NCI-H128 (cell line): Measurements from ENCODE around the gene GLRA2.
A peak's percentile ranks its signal among the peaks of the same experiment; 100 is the strongest.

Experiments
- DNase-seq: peaks from one replicate; lab custom pipeline; 2025; ENCODE audit not compliant: unreplicated experiment; lab: John Stamatoyannopoulos, UW

GLRA2 gene

GRCh38 chrX:14529290-14529989 is at the start of gene GLRA2:
TSS of gene GLRA2 (plus strand) at chrX:14529536. CDS start at chrX:14530058, 522 bp downstream.
- no peak for DNase-seq

DNA sequence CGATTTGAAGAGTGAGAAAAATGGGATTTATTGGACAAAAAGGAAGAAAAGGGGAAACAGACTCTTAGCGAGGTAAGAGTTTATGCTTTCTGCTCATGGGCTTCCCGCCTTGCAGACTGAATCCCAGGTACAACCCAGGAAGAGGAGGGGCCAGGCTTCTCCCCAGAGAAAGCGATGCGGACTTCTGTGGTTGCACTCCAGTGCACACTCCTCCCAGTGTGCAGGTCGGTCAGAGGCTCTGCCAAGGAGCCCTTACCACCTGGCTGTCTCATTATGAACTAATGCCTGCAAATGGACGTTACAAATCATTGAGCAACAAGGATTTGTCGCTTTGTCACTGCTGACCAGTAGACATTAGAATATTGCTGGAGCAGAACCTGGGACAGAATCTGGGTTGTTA is 39.9 kb upstream of the GLRA2 start:
- no peak for DNase-seq

GRCh38 chrX:14491689-14492088 is 37.6 kb upstream of the GLRA2 start:
- DNase-seq, result no peak

GRCh38 chrX:14496674-14497073 is 32.7 kb upstream of the GLRA2 start:
- DNase-seq, result no peak

GRCh38 chrX:14497184-14497666 is 32.1 kb upstream of the GLRA2 start:
- DNase-seq, result no peak

DNA sequence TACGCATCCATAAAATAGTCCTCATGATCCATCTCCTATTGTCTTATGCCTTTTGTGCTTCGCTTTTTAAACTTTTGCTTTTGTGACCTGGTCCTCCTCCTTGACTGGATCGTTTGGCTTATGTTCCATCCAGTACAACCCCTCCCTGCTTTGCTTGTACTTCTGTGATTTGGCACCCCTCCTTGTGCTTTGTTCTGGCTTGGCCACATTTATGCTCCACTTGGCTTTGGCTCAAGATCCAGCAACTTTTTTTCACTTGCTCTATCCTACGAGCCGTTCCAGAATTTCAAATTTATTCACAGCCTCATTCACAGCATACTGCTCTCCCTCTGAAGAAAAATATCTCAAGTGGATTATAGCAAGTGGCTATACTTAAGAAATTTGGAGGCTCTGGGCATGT is 28.0 kb upstream of the GLRA2 start:
- DNase-seq, result no peak

- no peak for DNase-seq
Observed at GRCh38 chrX:14504960-14505538, 24.3 kb upstream of the GLRA2 start.

GRCh38 chrX:14505648-14506047 is 23.7 kb upstream of the GLRA2 start:
- DNase-seq, result no peak

DNA sequence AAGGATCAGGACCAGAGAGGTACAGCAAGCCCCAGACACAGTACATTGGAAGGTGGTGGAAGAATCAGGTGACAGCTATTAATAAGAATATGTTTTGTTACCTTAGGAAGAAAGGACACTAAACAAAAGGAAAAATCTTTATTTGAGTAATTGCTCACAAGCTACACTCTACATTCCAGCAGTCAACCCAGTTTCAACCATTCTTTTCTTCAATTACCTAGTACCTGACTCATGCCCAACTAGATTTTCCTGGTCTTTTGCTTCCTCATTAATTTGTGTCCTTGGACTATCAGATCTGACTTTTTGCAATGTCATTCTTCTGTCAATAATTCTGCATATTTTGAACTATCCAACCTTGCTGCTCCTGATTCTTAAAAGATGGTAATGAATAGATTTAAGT is 22.5 kb upstream of the GLRA2 start:
- DNase-seq, result no peak

DNA sequence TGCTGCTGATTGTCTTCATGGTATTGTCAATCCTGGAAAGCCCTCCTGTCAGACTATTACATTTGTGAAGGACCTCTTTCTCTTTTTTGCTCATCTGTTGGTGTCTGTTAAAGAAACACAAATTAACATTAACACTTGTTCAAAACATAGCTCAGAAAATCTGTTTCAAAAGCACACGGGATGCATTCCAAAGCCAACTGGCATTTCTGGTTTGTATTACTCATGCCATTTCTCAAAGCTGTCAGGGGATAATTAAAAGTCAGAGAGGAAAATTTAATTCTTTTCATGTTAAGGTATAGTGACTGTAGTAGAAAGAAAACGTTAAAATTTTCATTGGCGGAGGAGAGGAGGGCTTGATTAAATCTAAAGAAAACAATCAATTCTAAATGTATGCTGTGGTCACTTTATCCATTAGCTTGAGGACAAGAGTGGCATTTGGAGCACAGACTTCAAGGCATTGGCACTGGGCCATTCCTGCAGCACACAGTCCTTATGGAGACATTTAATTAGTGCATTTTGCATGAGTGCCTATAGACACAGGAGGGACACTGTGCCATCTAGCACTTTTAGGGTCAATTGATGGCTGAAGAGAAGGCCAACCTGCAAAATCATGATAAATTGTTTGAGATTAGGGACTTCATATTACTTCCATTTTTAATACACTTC is 21.2 kb upstream of the GLRA2 start:
- DNase-seq, result no peak

GRCh38 chrX:14509325-14510057 is 19.8 kb upstream of the GLRA2 start:
- DNase-seq, result no peak

DNA sequence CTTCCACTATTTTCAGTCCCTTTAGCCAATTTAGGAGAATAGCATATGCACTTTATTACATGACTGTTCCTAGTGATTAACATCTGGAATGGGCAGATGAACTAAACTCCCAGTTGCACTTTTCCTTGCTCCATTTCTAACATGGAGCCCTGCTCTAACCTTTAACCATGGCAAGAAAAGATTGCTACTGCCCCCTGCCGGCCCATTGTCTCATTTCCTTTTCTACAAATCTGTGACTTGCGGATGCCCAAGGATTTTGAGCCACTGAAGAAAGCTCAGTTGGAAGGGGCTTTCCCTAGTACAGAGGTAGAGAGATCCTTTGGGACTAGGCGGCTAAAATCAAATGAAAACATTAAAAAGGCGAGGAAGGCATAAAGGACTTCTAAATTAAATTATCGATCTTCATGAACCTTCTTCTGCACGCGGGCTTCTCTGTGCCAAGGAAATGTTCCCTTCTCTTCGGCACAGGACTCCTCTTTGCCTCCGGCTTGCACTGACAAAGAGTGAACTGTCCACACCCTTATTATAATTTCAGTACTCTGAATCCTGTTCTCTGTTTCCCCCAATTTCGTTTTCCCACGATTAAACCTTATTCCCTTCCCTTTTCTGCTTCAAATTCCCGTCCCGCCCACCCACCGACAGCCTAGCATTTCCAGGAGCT is 577 bp upstream of the GLRA2 start:
- peak; percentile 22 for DNase-seq

- no peak for DNase-seq
Observed at GRCh38 chrX:14533867-14534266, 4.5 kb downstream of the GLRA2 start.

DNA sequence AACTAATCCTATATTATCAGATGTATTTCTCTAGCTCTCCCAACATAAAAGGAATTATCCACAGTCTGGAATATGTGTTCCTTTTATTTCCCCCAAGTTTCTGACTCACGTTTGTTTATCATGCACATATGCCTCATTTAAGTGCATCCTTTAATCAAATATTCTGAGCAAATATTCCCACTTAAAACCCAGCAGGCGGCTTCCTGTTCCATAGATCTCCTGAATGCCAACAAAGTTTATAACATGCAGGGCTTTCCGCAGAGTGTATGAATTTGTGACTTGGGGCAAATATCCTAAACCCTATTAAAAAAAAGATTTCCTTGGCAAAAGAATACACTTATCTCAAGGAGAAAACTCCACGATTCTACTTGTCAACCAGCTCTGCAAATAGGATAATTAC is 16.9 kb downstream of the GLRA2 start:
- DNase-seq, result no peak

DNA sequence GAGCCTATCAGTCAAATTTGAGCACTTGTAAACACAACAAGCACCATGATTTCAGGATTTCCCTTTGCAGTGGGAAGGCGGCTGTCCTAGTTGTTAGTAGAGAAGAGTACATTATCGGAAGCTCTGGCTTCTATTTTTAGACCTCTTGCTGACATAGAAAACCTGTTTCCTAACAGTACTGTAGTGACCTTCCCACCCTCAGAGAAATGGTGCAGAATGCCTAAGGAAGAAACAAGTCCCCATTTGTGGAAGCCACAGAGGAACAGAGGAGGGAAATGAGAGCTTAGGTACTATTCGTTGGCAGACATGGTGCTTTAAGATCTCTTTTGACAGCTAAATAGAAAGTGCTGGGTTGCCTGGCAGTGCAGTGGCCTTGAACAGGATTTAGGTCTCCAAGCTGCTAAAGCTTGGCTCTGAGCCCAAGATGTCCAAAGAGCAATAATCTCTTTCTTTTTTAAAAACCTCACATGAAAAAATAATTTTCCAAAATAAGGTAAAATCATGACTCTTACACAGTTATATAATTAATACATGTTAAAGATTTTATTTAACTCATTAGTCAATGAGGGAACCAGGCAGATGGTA is 24.9 kb downstream of the GLRA2 start:
- no peak for DNase-seq

DNA sequence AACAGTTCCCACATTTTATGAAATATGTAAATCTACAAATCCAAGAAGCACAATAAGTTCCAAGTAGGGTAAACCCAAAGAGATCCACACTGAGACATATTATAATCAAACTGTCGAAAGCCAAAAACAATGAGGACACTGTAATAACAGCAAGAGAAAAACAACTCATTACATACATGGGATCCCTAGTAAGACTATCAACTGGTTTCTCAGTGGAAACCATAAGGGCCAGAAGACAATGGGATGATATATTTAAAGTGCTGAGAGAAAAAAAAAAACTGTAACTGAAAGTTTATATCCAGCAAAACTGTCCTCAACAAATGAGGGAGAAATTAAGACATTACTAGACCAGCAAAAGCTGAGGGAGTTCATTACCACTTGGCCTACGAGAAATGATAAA is 34.7 kb downstream of the GLRA2 start:
- DNase-seq, result no peak

DNA sequence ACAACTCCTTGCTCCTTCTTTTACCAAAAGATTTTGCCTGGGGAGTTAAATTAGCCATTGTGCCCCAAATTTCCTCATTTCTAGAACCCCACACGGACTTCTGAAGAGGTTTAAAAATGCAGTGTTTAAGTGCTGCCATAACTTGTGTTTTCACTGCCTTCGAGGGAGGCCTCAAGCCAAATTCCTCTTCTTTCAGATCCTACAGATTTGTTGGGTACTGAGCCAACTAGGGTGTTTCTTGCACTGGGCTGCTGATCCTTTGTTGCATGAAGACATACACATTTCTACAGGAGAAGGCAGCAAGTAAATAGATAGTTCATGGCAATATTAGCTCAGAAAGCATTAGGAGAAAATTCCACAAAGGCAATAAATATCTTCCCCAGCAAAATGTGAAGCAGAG is 43.8 kb downstream of the GLRA2 start:
- no peak for DNase-seq

DNA sequence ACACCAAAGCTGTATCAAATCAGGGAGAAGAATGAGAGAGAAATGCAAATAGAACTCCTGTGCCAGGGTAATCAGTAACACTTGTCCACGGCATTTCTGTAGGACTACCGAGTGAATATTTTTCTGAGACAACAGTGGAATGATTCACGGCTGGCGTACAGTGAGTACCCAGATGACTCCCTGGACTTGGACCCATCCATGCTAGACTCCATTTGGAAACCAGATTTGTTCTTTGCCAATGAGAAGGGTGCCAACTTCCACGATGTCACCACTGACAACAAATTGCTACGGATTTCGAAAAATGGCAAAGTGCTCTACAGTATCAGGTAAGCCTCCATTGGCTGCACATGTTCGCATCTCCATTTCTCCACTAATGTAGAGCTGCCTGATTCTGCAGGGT is 51.7 kb downstream of the GLRA2 start:
- no peak for DNase-seq

DNA sequence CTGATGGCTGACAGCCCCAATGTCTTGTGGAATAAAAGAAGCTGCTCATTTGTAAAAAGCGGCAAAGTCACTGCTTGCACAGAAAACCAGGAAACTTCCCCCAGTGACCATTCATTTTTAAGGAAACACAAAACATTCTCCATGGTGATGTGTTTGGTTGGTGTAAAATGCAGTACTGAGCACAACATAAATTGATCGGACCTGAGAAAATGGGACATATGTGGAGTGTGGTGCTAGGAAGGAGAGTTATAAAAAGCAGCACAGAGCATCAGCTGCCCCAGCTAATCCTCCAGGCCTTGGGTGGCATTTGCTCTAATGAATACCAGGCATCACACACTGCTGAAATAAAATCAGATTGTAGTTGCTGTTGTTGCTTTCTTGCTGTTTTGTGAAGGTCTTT is 55.2 kb downstream of the GLRA2 start:
- no peak for DNase-seq

DNA sequence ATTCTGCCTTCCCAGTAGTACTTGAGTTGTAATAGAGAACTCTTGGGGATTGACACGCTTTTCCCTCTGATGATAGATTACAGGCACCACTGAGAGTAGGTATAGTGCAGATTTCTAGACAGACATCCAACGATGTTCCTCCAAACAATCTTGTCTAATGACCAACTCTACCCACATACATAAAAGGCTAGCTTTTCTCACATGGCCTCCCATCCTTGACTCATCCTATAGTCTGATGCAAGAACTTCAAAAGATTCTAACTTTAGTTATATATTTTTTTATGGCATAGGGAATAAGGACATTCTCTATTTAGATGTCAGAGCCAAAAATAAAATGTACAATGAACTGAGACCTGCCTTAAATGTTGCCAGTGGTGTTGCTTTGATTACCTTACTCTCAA is 60.9 kb downstream of the GLRA2 start:
- DNase-seq, result no peak
